ENCODE results near the gene GSTP1.

GRCh38 chr11:67615728-67616430 lies 32.3 kb downstream of the GSTP1 start:
- no peak for TF ChIP-seq ZNF511 (CRISPR knock-in tag; IDR thresholded peaks at IDR 0.05)
- TF ChIP-seq BCL6 (CRISPR knock-in tag; IDR thresholded peaks at IDR 0.05) = no peak
- no peak for TF ChIP-seq ATF7 (IDR thresholded peaks at IDR 0.05)
- TF ChIP-seq CTCF (IDR thresholded peaks at IDR 0.05 in 2 of 3, conservative IDR thresholded peaks at IDR 0.05 in 1 of 3; ENCODE audit: insufficient read depth in 2 of 3, low read depth in 1 of 3, low read length in 3 of 3) = no peak
- TF ChIP-seq HMGN3 (IDR thresholded peaks at IDR 0.05; ENCODE audit: borderline replicate concordance, extremely low read depth, insufficient read length, low read depth, low read length) = no peak
- TF ChIP-seq TAF1 (IDR thresholded peaks at IDR 0.05; ENCODE audit: control insufficient read depth, extremely low read depth, insufficient read depth, low read length, severe bottlenecking) = no peak
- TF ChIP-seq CREB3L1 (IDR thresholded peaks at IDR 0.05; ENCODE audit: borderline replicate concordance, low read depth) = no peak
- TF ChIP-seq POLR2A (conservative IDR thresholded peaks at IDR 0.05) = no peak
- no peak for TF ChIP-seq EZH2 (IDR thresholded peaks at IDR 0.05; ENCODE audit: borderline replicate concordance, low read depth, low read length)
